SK-N-MC (cell line): ENCODE results near the gene NAA60.

ENCODE experiments used
- FOXP2 ChIP-seq: optimal IDR thresholded peaks from 2 replicates; pipeline ENCODE3; 2011; ENCODE audit warnings: mild to moderate bottlenecking, moderate library complexity; ENCODE audit not compliant: insufficient read depth; ENCODE audit errors: extremely low read length, control extremely low read depth
- POLR2AphosphoS5 ChIP-seq: IDR thresholded peaks from 2 replicates; pipeline ENCODE4 v1.6.1; 2012; ENCODE audit warnings: mild to moderate bottlenecking, low read depth, low read length, borderline replicate concordance

DNA sequence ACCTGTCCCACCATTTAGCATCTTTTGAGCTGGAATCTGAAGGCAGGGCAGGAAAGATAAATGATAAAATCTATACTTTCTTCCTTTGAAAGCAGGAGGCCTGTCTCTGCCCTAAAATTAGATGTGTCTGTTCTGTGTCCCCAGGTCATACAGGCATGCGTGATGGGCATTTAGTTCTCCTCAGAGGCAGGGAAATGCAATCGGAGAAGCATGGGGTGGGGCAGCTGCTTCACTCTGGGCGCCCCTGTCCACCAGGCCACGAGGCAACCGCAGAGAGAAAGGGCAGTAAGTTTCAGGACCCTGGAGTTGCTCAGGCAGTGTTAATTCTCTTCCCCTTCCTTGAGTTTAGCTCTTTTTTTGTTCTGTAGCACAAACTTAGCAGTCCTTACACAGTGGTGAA lies 82.5 kb downstream of the NAA60 start:
- TF ChIP-seq FOXP2 (no peak), POLR2AphosphoS5 (no peak)
